GM13977 (cell line): ENCODE results near the gene POLE2.
"Not testable (repeated sequence)": the region's sequence is repeated elsewhere in the genome, so short reads cannot be mapped to it uniquely, and the experiment has no call there.

ENCODE experiments used
- DNase-seq: peaks from one replicate; pipeline ENCODE4 v3.0.0; 2012; ENCODE audit warnings: low spot score
- in situ Hi-C: fragments of 300-500 bp; cut with MboI; formaldehyde crosslinking; loops from one replicate; pipeline ENCODE4 v1.12.0; 2022; ENCODE audit warnings: low sequenced_read_pairs, low pct_unique_long_range_greater_than_20kb, mixed read lengths, inconsistent platforms; ENCODE audit not compliant: unreplicated experiment
- TF ChIP-seq, protein P1 (sequence below): IDR thresholded peaks from 2 replicates; pipeline ENCODE4 v1.5.1; 2012; ENCODE audit warnings: mild to moderate bottlenecking, control low read depth; ENCODE audit not compliant: insufficient read depth; ENCODE audit errors: extremely low read depth, missing control alignments

Gene POLE2

DNA sequence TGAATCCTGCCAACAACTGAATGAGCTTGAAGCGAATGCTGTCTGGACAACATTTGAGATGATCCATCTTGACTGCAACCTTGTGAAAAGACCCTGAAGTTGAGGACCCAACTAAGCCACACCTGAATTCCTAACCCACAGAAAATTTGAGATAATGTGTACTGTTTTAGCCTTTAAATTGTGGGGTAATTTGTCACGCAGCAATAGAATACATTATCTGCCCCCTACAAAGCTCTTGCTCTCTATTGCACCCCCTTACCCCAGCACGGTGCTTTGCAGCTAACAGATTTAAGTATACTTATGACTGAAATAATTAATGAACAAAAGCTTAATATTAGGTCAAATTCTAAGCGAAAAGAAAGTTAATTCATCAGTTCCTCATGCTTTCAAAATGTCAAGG, 1.6 kb downstream of the POLE2 start:
- TF ChIP-seq, protein P1, sequence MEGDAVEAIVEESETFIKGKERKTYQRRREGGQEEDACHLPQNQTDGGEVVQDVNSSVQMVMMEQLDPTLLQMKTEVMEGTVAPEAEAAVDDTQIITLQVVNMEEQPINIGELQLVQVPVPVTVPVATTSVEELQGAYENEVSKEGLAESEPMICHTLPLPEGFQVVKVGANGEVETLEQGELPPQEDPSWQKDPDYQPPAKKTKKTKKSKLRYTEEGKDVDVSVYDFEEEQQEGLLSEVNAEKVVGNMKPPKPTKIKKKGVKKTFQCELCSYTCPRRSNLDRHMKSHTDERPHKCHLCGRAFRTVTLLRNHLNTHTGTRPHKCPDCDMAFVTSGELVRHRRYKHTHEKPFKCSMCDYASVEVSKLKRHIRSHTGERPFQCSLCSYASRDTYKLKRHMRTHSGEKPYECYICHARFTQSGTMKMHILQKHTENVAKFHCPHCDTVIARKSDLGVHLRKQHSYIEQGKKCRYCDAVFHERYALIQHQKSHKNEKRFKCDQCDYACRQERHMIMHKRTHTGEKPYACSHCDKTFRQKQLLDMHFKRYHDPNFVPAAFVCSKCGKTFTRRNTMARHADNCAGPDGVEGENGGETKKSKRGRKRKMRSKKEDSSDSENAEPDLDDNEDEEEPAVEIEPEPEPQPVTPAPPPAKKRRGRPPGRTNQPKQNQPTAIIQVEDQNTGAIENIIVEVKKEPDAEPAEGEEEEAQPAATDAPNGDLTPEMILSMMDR = no peak
- in situ Hi-C loops = no loop called here
- no peak for DNase-seq

DNA sequence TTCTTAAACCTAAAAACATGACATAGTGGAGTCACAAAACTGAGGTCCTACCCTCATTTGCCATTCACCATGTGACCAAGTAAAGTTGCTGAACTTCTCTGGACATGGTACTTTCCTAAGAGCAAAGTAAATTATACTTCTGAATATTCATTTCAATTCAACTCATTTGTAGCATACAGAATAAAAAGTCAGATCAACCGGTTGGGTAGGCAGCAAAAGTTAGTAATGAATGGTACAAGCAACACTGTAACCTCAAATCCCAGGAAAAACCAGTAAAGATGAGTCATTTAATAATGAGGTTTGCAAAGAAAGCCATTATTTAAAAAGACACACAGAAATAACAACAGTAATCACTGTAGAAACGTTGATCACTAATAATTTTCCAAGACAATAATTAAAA, 8.7 kb downstream of the POLE2 start:
- in situ Hi-C loops = no loop called here
- TF ChIP-seq, protein P1 = no peak
- DNase-seq = no peak

DNA sequence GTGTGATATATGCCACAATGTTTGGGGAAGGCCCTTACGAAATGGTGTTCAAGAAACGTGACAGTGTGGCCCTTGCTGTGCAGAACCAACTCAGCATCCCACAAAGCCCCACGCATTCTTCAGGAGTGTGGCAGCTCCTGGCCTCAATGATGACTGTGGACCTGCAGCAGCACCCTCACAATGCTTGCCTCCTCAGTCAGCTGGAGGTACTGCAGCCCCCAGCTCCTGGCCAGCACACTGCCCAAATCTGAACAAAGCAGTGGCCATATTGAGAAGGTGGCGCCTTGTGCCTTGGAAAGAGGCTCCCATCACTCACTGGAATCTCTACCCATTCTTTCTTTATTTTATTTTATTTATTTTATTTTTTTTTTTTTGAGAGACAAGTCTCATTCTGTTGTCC, 10.4 kb downstream of the POLE2 start:
- no peak for DNase-seq
- TF ChIP-seq, protein P1 = no peak
- in situ Hi-C loops = no loop called here

DNA sequence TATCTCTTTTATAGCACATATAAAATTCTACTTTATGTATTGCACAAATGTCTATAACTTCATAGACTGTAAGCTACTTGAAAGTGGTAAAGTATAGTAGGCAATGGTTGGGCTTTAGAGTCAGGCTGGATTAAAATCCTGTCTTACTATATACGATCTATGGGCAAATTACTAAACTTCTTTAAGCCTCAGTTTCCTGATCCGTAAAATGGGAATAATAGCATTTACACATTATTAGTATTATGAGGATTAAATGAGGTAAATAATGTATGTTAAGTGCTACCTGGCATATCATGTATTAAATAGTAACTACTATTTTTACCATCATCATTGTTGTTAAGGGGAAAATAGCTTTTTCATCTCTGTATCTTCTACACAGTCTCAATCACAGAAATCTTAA, 14.4 kb downstream of the POLE2 start:
- TF ChIP-seq, protein P1 = no peak
- DNase-seq = no peak
- in situ Hi-C loops = no loop called here

DNA sequence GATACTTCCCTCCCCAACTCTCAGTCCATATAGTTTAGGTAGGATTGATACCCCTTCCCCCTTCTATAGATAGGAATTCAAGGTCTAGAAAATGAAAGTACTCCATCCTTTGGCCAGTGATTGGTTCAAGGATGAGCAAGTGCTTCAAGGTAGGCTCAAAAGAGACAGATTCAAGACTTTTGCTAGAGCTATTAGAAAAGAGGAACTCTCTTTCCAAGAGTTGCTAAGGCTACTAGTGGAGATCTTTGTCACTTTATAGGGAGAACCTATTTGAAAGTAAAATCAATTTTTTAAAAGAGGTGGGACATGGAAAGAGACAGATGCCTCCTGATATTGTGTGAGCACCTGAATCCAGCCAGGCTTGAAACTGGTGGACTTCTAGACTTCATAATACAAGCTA, 17.5 kb downstream of the POLE2 start:
- in situ Hi-C loops = no loop called here
- no peak for DNase-seq
- TF ChIP-seq, protein P1 = no peak

DNA sequence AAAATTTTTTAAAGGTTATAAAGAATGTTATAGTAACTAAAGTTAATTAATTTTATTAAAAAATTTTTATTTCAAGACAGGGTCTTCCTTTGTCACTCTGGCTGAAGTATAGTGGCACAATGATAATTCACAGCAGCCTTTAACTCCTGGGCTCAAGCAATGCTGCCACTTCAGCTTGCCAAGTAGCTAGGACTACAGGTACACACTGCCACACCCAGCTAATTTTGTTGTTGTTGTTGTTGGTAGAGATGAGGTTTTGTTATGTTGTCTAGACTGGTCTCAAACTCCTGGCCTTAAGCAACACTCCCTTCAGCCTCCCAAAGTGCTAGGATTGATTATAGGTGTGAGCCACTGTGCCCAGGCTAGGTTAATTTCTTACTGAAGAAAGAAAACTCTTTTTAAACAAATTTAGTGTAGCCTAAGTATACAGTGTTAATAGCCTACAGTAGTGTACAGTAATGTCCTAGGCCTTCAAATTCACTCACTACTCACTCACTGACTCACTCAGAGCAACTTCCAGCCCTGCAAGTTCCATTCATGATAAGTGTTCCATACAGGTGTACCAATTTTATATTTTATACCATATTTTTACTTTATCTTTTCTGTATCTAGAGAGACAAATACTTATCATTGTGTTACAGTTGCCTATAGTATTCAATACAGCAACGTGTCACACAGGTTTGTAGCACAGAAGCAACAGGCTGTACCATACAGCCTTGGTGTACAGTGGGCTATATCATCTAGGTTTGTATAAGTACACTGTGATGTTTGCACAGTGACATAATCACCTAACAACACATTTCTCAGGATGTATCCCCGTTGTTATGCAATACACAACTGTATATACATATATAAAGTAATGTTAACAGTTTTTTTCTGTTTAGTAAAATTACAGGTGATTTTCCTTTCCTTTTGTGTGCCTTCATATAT, 28.2 kb downstream of the POLE2 start:
- no peak for DNase-seq
- in situ Hi-C loops = no loop called here
- TF ChIP-seq, protein P1 = no peak

DNA sequence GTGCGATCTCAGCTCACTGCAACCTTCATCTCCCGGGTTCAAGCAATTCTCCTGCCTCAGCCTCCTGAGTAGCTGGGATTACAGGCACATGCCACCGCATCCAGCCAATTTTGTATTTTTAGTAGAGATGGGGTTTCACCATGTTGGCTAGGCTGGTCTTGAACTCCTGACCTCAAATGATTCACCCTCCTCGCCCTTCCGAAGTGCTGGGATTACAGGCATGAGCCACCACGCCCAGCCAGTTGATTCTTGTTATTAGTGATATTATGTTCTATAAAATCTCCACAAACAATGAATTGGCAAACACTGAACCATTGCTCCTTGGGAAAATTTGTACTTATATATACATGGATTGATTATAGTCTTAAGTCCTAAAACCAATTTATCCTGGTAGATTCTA, 30.5 kb downstream of the POLE2 start:
- in situ Hi-C loops = not testable (repeated sequence)

More for the DNA sequence above, 30.5 kb downstream of the POLE2 start:
- DNase-seq = not testable (repeated sequence)
